Natural killer cell (primary cell): Measurements from ENCODE around the gene TAB2. TPM values are rescaled to one million over a fixed set of nuclear protein-coding genes. Genes with fewer than 3 reads are reported as not detected.

Source experiments
- ATAC-seq, 3 donors: fragments of 150-1000 bp in 2 of 3; fragments of 200-7000 bp in 1 of 3; cut with Tn5 transposase; 1 replicate in 1 of 3; 2 replicates in 2 of 3; pipeline ENCODE4 v1.10.0; 2021; ENCODE audit warnings: mild to moderate bottlenecking in 2 of 3, moderate library complexity in 2 of 3
- DNase-seq, 2 donors: peaks; one replicate each; pipeline versions ENCODE4 v3.0.0 to v3.0.0-alpha.2; 2013 to 2021; ENCODE audit warnings: mixed read lengths in 1 of 2
- H3K27ac ChIP-seq: one replicate; pipeline ENCODE4 v1.5.1; 2013; ENCODE audit warnings: mild to moderate bottlenecking, low read length
- H3K27me3 ChIP-seq: one replicate; pipeline ENCODE4 v1.6.1; 2013; ENCODE audit warnings: low read length; ENCODE audit not compliant: control insufficient read depth, insufficient read depth
- H3K36me3 ChIP-seq: one replicate; pipeline ENCODE4 v1.6.1; 2013; ENCODE audit warnings: low read length; ENCODE audit not compliant: control insufficient read depth, insufficient read depth
- H3K4me1 ChIP-seq: one replicate; pipeline ENCODE4 v1.6.1; 2013; ENCODE audit warnings: low read length; ENCODE audit not compliant: control insufficient read depth, insufficient read depth
- H3K4me3 ChIP-seq: one replicate; pipeline ENCODE4 v1.5.1; 2013; ENCODE audit warnings: low read length
- H3K9me3 ChIP-seq: one replicate; pipeline ENCODE4 v1.6.1; 2013; ENCODE audit warnings: low read length; ENCODE audit not compliant: control insufficient read depth, insufficient read depth
- H3K27ac Mint-ChIP-seq, 2 donors: one replicate each; pipeline ENCODE4 v1.8.0; 2022; ENCODE audit warnings: mild to moderate bottlenecking in 2 of 2, mixed read lengths in 2 of 2, moderate library complexity in 1 of 2
- H3K27me3 Mint-ChIP-seq, 2 donors: one replicate each; pipeline ENCODE4 v1.8.0; 2022; ENCODE audit warnings: low read depth in 2 of 2, mixed read lengths in 2 of 2
- H3K36me3 Mint-ChIP-seq: one replicate; pipeline ENCODE4 v1.8.0; 2022; ENCODE audit warnings: mixed read lengths
- H3K4me1 Mint-ChIP-seq, 2 donors: one replicate each; pipeline ENCODE4 v1.8.0; 2022; ENCODE audit warnings: mixed read lengths in 2 of 2
- H3K4me3 Mint-ChIP-seq: one replicate; pipeline ENCODE4 v1.8.0; 2022; ENCODE audit warnings: mild to moderate bottlenecking, moderate library complexity, mixed read lengths
- H3K9me3 Mint-ChIP-seq, 2 donors: one replicate each; pipeline ENCODE4 v1.8.0; 2022; ENCODE audit warnings: mixed read lengths in 2 of 2
- WGBS: methylation state at CpG from one replicate; pipeline ENCODE4 v1.1.7; 2013; ENCODE audit warnings: missing lambda C conversion rate; ENCODE audit not compliant: insufficient coverage; 5-methylcytosine and 5-hydroxymethylcytosine counted together
- intact Hi-C: fragments of 100-400 bp; cut with micrococcal nuclease; formaldehyde crosslinking; loops from one replicate; pipeline ENCODE4 v1.14.2; 2022
- total RNA-seq, 4 donors: library from RNA; stranded (reverse); fragments of 120-200 nt in 1 of 4; gene quantifications; one replicate each; pipeline versions ENCODE4 v1.2.3 to v1.2.4, GENCODE V29; 2013 to 2022
- TF ChIP-seq, protein P1 (sequence below): fragments of 200-600 bp; IDR thresholded peaks from one replicate; pipeline ENCODE4 v1.8.0; 2022; ENCODE audit warnings: antibody characterized with exemption

The TAB2 gene
- total RNA-seq, 3 donors from 2014 or later (not counting 1 experiment from before 2014, with no cell fraction given), result 65.7 to 74.9 (median 68.9) TPM

DNA sequence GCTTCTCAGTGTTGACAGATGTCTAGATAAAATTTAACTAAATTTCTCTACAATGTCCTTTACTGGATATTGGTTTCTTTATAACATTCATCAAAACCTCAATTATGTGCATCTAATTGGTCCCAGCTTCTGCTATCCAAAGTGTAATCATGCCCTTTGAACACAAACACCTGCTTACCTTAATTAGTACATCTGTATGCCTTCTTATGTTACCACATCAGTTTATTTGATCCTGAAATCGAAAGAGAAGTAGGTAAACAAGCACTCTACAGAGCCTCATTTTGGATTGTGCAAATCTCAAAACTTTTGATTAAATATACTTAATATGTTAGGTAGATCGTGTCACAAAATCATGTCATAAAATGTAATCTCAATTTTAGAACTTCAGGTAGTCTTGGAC, 36.5 kb downstream of the TAB2 start:
- Mint-ChIP-seq H3K36me3 (no peaks in the 10 kb centered on the region), H3K27ac (no peak overlapping the region), H3K4me1 (peaks cover 36 to 42% of the 10 kb centered on the region in 2 donors), H3K27me3 (no peaks in the 10 kb centered on the region), H3K9me3 (no peaks in the 10 kb centered on the region), H3K4me3 (no peak overlapping the region)
- H3K36me3 ChIP-seq, result no peaks in the 10 kb centered on the region
- TF ChIP-seq, protein P1, sequence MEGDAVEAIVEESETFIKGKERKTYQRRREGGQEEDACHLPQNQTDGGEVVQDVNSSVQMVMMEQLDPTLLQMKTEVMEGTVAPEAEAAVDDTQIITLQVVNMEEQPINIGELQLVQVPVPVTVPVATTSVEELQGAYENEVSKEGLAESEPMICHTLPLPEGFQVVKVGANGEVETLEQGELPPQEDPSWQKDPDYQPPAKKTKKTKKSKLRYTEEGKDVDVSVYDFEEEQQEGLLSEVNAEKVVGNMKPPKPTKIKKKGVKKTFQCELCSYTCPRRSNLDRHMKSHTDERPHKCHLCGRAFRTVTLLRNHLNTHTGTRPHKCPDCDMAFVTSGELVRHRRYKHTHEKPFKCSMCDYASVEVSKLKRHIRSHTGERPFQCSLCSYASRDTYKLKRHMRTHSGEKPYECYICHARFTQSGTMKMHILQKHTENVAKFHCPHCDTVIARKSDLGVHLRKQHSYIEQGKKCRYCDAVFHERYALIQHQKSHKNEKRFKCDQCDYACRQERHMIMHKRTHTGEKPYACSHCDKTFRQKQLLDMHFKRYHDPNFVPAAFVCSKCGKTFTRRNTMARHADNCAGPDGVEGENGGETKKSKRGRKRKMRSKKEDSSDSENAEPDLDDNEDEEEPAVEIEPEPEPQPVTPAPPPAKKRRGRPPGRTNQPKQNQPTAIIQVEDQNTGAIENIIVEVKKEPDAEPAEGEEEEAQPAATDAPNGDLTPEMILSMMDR, result no peak
- no peak overlapping the region for H3K4me3 ChIP-seq
- no peaks in the 10 kb centered on the region for H3K9me3 ChIP-seq
- no peak overlapping the region for H3K27ac ChIP-seq
- H3K4me1 ChIP-seq, result peaks cover 2% of the 10 kb centered on the region
- DNase-seq (no peak), ATAC-seq (no peak)
- no peaks in the 10 kb centered on the region for H3K27me3 ChIP-seq
- no CpG with 5 or more reads among the region's 2 CpGs for WGBS
- intact Hi-C loops, result no loop called here

GRCh38 chr6:149356081-149356750, 38.7 kb downstream of the TAB2 start:
- Histone ChIP-seq H3K27ac (no peak overlapping the region), H3K27me3 (no peaks in the 10 kb centered on the region), H3K4me3 (no peak overlapping the region), H3K36me3 (no peaks in the 10 kb centered on the region), H3K9me3 (no peaks in the 10 kb centered on the region), H3K4me1 (peaks cover 2% of the 10 kb centered on the region)
- TF ChIP-seq, protein P1, result no peak
- peak overlapping the region in 1 of 2 donors; percentile 8 for H3K27ac Mint-ChIP-seq
- peak in 1 of 2 donors; percentile 28 for DNase-seq
- intact Hi-C loops, result no loop called here
- ATAC-seq, result no peak
- peaks cover 39 to 47% of the 10 kb centered on the region in 2 donors for H3K4me1 Mint-ChIP-seq
- 85% methylated on average over 3 of the region's 6 CpGs for WGBS
- no peaks in the 10 kb centered on the region for H3K9me3 Mint-ChIP-seq
- no peak overlapping the region for H3K4me3 Mint-ChIP-seq
- H3K36me3 Mint-ChIP-seq, result no peaks in the 10 kb centered on the region
- no peaks in the 10 kb centered on the region for H3K27me3 Mint-ChIP-seq

DNA sequence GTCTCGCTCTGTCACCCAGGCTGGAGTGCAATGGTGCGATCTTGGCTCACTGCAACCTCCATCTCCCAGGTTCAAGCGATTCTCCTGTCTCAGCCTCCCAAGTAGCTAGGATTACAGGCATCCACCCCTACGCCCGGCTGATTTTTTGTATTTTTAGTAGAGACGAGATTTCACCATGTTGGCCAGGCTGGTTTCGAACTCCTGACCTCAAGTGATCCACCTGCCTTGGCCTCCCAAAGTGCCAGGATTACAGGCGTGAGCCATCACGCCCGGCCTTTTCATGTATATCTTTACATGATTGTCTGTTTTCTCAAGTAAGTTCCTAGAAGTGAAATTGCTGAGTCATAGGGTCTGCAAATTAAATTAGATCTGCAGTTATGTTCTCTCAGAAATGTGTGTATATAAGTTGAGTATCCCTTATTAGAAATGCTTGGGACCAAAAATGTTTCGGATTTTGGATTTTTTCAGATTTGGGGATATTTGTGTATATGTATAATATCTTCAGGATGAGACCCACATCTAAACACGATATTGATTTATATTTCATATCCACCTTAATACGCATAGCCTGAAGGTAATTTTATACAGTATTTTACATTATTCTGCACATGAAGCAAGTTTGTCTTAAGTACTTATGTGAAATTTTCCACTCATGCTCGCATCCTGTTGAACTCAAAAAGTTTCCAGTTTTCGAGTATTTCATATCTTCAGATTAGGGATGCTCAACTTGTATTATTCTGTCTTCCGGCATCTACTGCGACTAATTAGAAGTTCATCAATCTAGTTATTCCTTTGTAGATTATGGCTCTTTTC, 40.4 kb downstream of the TAB2 start:
- intact Hi-C loops, result no loop called here
- Mint-ChIP-seq H3K4me3 (no peak overlapping the region), H3K9me3 (no peaks in the 10 kb centered on the region), H3K4me1 (peaks cover 42 to 50% of the 10 kb centered on the region in 2 donors), H3K27ac (peak overlapping the region in 1 of 2 donors; percentile 7), H3K27me3 (no peaks in the 10 kb centered on the region), H3K36me3 (no peaks in the 10 kb centered on the region)
- DNase-seq, result no peak
- 86% methylated on average over 13 of the region's 17 CpGs for WGBS
- ATAC-seq, result no peak
- Histone ChIP-seq H3K4me1 (peaks cover 2% of the 10 kb centered on the region), H3K4me3 (no peak overlapping the region), H3K9me3 (no peaks in the 10 kb centered on the region), H3K36me3 (no peaks in the 10 kb centered on the region), H3K27ac (no peak overlapping the region), H3K27me3 (no peaks in the 10 kb centered on the region)
- TF ChIP-seq, protein P1, result no peak
